HEK293 (cell line): ENCODE results near the gene RPP38.

Source experiments
- FEZF1 ChIP-seq: fragments of 450-650 bp; formaldehyde crosslinking; IDR thresholded peaks from 2 replicates; pipeline ENCODE4 v1.5.1; 2016; ENCODE audit warnings: missing biosample characterization, missing genetic modification characterization
- GLI2 ChIP-seq: fragments of 450-650 bp; formaldehyde crosslinking; IDR thresholded peaks from 2 replicates; pipeline ENCODE4; 2017; ENCODE audit warnings: missing biosample characterization, missing genetic modification characterization, low read depth, borderline replicate concordance
- KLF8 ChIP-seq: fragments of 450-650 bp; formaldehyde crosslinking; IDR thresholded peaks from 2 replicates; pipeline ENCODE4 v1.5.1; 2016; ENCODE audit warnings: missing biosample characterization, missing genetic modification characterization
- OSR2 ChIP-seq: fragments of 450-650 bp; formaldehyde crosslinking; IDR thresholded peaks from 2 replicates; pipeline ENCODE4 v1.5.1; 2016; ENCODE audit warnings: missing biosample characterization, missing genetic modification characterization
- OVOL3 ChIP-seq: fragments of 450-650 bp; formaldehyde crosslinking; IDR thresholded peaks from 2 replicates; pipeline ENCODE4 v1.5.1; 2016; ENCODE audit warnings: missing biosample characterization, missing genetic modification characterization
- PRDM4 ChIP-seq: fragments of 450-650 bp; formaldehyde crosslinking; IDR thresholded peaks from 2 replicates; pipeline ENCODE4 v1.5.1; 2017; ENCODE audit warnings: missing biosample characterization, missing genetic modification characterization
- PRDM6 ChIP-seq: fragments of 450-650 bp; formaldehyde crosslinking; IDR thresholded peaks from 2 replicates; pipeline ENCODE4 v1.5.1; 2017; ENCODE audit warnings: missing biosample characterization, missing genetic modification characterization
- SCRT1 ChIP-seq: fragments of 450-650 bp; formaldehyde crosslinking; IDR thresholded peaks from 2 replicates; pipeline ENCODE4 v1.5.1; 2016; ENCODE audit warnings: missing biosample characterization, missing genetic modification characterization, borderline replicate concordance
- WT1 ChIP-seq: fragments of 450-650 bp; formaldehyde crosslinking; IDR thresholded peaks from 2 replicates; pipeline ENCODE4 v1.5.1; 2016; ENCODE audit warnings: missing biosample characterization, missing genetic modification characterization
- ZBTB10 ChIP-seq: fragments of 450-650 bp; formaldehyde crosslinking; IDR thresholded peaks from 2 replicates; pipeline ENCODE4 v1.5.1; 2016; ENCODE audit warnings: missing biosample characterization, missing genetic modification characterization
- ZBTB11 ChIP-seq: fragments of 450-650 bp; formaldehyde crosslinking; conservative IDR thresholded peaks from 2 replicates; pipeline ENCODE4 v1.5.1; 2016; ENCODE audit warnings: low read depth, missing biosample characterization, missing genetic modification characterization
- ZBTB48 ChIP-seq: fragments of 450-650 bp; formaldehyde crosslinking; IDR thresholded peaks from 2 replicates; pipeline ENCODE4 v1.5.1; 2016; ENCODE audit warnings: missing biosample characterization, missing genetic modification characterization
- ZBTB6 ChIP-seq: fragments of 450-650 bp; formaldehyde crosslinking; IDR thresholded peaks from 2 replicates; pipeline ENCODE4 v1.5.1; 2017; ENCODE audit warnings: missing biosample characterization, missing genetic modification characterization
- ZNF132 ChIP-seq: fragments of 450-650 bp; formaldehyde crosslinking; IDR thresholded peaks from 2 replicates; pipeline ENCODE4 v1.5.1; 2017; ENCODE audit warnings: missing biosample characterization, missing genetic modification characterization, borderline replicate concordance
- ZNF146 ChIP-seq: fragments of 450-650 bp; formaldehyde crosslinking; IDR thresholded peaks from 2 replicates; pipeline ENCODE4 v1.5.1; 2016; ENCODE audit warnings: missing biosample characterization, missing genetic modification characterization
- ZNF239 ChIP-seq: fragments of 450-650 bp; formaldehyde crosslinking; IDR thresholded peaks from 2 replicates; pipeline ENCODE4 v1.5.1; 2016; ENCODE audit warnings: missing biosample characterization, missing genetic modification characterization
- ZNF248 ChIP-seq: fragments of 450-650 bp; formaldehyde crosslinking; IDR thresholded peaks from 2 replicates; pipeline ENCODE4 v1.5.1; 2017; ENCODE audit warnings: missing biosample characterization, missing genetic modification characterization
- ZNF324 ChIP-seq: fragments of 450-650 bp; formaldehyde crosslinking; IDR thresholded peaks from 2 replicates; pipeline ENCODE4 v1.5.1; 2016; ENCODE audit warnings: missing biosample characterization, missing genetic modification characterization
- ZNF354C ChIP-seq: fragments of 450-650 bp; formaldehyde crosslinking; IDR thresholded peaks from 2 replicates; pipeline ENCODE4 v1.5.1; 2016; ENCODE audit warnings: missing biosample characterization, missing genetic modification characterization, low read depth, borderline replicate concordance
- ZNF423 ChIP-seq: fragments of 450-650 bp; formaldehyde crosslinking; IDR thresholded peaks from 2 replicates; pipeline ENCODE4 v1.5.1; 2016; ENCODE audit warnings: missing biosample characterization, missing genetic modification characterization
- ZNF514 ChIP-seq: fragments of 450-650 bp; formaldehyde crosslinking; IDR thresholded peaks from 2 replicates; pipeline ENCODE4 v1.5.1; 2016; ENCODE audit warnings: missing biosample characterization, missing genetic modification characterization
- ZNF521 ChIP-seq: fragments of 450-650 bp; formaldehyde crosslinking; IDR thresholded peaks from 2 replicates; pipeline ENCODE4 v1.5.1; 2017; ENCODE audit warnings: missing biosample characterization, mild to moderate bottlenecking, missing genetic modification characterization
- ZNF529 ChIP-seq: fragments of 450-650 bp; formaldehyde crosslinking; IDR thresholded peaks from 2 replicates; pipeline ENCODE4 v1.5.1; 2017; ENCODE audit warnings: missing genetic modification characterization, missing biosample characterization; ENCODE audit not compliant: insufficient replicate concordance
- ZNF596 ChIP-seq: fragments of 450-650 bp; IDR thresholded peaks from 2 replicates; pipeline ENCODE4 v1.5.0; 2018; ENCODE audit warnings: missing biosample characterization, mild to moderate bottlenecking, missing genetic modification characterization, moderate library complexity
- ZNF645 ChIP-seq: fragments of 450-650 bp; formaldehyde crosslinking; IDR thresholded peaks from 2 replicates; pipeline ENCODE4; 2016; ENCODE audit warnings: missing biosample characterization, missing genetic modification characterization
- ZNF76 ChIP-seq: fragments of 450-650 bp; formaldehyde crosslinking; IDR thresholded peaks from 2 replicates; pipeline ENCODE4; 2016; ENCODE audit warnings: low read depth, missing biosample characterization, missing genetic modification characterization, borderline replicate concordance
- ZNF843 ChIP-seq: fragments of 450-650 bp; formaldehyde crosslinking; IDR thresholded peaks from 2 replicates; pipeline ENCODE4 v1.5.1; 2016; ENCODE audit warnings: missing biosample characterization, missing genetic modification characterization
- ZXDB ChIP-seq: fragments of 450-650 bp; formaldehyde crosslinking; IDR thresholded peaks from 2 replicates; pipeline ENCODE4 v1.5.1; 2016; ENCODE audit warnings: missing biosample characterization, missing genetic modification characterization

The RPP38 gene

GRCh38 chr10:15099886-15100285, 2.7 kb downstream of the RPP38 start (continued):
- TF ChIP-seq ZBTB11 (tag by site-specific recombination) = no peak
- peak; percentile 16; the same call in 1 of the 2 replicates for TF ChIP-seq ZBTB6 (tag by site-specific recombination)
- TF ChIP-seq ZNF239 (tag by site-specific recombination) = no peak
- TF ChIP-seq ZBTB10 (tag by site-specific recombination) = no peak
- peak; percentile 87 for TF ChIP-seq FEZF1
- TF ChIP-seq ZNF354C = no peak
- TF ChIP-seq ZNF132 (tag by site-specific recombination) = no peak
- TF ChIP-seq ZNF843 (tag by site-specific recombination) = peak; percentile 77
- TF ChIP-seq OVOL3 (tag by site-specific recombination) = 0 out of 2 replicates have a peak, but pooled peaks have one; percentile 58
- no peak for TF ChIP-seq ZNF324 (tag by site-specific recombination)
- peak; percentile 51 for TF ChIP-seq PRDM4
- TF ChIP-seq ZNF76 (tag by site-specific recombination) = no peak
- no peak for TF ChIP-seq ZNF645 (tag by site-specific recombination)
- TF ChIP-seq ZNF596 (tag by site-specific recombination) = peak; percentile 81
- peak; percentile 76 for TF ChIP-seq ZXDB (tag by site-specific recombination)
- TF ChIP-seq PRDM6 (tag by site-specific recombination) = peak; percentile 94
- no peak for TF ChIP-seq ZNF248 (tag by site-specific recombination)
- TF ChIP-seq OSR2 = peak; percentile 22; the same call in 1 of the 2 replicates
- no peak for TF ChIP-seq KLF8
- no peak for TF ChIP-seq ZNF521 (tag by site-specific recombination)
- TF ChIP-seq ZNF514 (tag by site-specific recombination) = no peak
- no peak for TF ChIP-seq WT1 (tag by site-specific recombination)
- TF ChIP-seq ZNF423 (tag by site-specific recombination) = no peak
- TF ChIP-seq ZBTB48 (tag by site-specific recombination) = no peak
- TF ChIP-seq SCRT1 (tag by site-specific recombination) = peak; percentile 63; the same call in 1 of the 2 replicates
- no peak for TF ChIP-seq GLI2
- no peak for TF ChIP-seq ZNF146 (tag by site-specific recombination)
- no peak for TF ChIP-seq ZNF529
